Measurements from ENCODE around the gene PKNOX2.

PKNOX2 gene

DNA sequence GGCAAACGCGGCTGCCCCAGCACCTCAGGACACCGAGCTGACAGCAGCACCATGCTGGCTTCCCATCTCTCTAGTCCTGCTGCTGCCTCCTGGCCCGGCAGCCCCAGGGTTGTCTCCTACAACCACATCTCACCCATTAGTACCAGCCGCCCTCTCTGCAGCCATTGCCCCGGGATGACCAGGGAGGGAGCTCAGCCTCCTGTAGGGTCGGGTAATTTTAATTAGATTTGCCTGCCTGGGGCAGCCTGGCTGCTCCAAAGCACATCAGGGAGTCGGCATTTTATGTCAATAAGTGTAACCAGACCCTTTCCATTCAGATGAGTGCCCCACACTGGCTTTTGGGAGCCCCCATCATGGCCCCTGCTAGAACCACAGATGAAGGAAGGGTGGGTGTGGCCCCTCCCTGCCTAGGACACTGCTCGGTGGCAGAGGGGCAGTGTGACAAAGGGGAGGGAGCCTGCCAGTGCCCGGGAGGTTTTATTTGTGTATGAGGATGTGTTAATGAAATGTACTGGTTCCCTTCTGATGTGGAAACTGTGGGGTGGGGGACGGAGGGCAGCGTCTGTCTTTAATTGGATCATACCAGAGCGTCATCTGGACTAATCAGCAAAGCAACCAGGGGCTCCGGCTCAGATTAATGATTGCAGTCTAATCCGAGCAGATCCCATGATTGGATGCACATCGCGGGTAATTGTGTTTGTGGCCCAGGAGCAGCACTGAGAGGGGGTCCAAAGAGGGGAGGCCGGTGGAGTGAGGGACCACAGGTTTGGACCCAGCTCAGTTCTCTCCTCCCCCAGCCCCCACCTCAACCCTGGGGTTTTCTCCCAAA lies 206.2 kb downstream of the PKNOX2 start:
- DNase-seq, result no peak

DNA sequence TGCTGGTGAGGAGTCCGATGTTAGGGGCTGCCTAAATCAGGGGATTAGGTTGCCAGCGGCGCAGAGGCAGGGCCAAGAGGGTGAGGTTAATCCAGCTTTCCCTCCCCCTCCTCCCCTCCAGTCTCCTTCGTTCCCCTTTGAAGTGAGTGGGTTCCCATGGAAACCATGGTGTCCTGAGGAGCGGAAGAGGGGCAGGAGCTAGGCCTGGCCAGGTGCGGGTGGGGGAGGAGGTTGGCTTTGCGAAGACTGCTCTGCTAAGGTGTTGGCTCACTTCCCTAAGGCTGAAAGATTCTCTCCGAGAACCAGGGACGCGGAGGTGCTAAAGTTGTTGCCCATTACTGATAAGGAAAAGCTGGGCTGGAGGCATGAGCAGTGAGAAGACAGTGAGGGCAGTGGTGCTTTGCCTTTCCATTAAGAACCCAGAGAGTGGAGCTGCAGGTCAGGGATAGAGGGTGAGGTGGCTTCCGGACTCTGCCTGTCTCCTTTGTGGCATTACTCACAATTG lies 206.9 kb downstream of the PKNOX2 start:
- DNase-seq, result no peak

DNA sequence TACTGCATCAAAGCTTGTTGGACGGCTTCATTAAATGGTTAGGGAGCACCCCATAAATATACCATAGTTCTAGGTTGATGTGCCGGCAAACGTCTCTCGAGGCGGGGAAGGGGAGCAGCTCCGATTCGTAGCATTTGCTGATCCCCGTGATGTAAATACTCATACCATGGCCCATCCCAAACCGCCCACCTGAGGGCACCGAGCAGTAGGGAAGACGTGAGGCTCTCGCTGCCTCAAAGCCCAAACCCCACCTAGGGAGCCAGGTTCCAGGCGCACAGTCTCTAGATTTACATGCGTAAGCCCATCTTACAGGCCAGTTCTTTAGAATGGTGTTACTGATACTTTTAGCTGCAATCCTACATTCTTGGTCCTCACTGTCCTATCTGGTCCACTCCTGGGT lies 207.5 kb downstream of the PKNOX2 start:
- no peak for DNase-seq

DNA sequence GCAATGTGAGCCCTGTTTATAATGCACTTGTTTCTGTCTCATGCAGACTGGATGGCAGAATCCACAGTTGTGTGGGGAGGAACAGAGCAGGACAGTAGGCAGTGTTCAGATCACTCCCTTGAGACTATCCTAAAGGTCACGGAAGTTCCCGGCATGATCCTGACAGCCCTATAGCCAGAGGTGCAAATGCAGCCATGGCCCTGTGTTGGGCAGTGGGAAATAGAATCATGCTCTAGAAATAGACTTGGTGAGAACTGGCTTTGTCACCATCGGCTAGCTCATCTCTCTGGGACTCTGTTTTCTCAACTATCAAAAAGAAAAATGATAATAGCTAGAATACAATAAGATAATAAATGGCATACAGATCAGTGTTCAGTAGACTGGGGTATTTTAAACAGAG lies 208.4 kb downstream of the PKNOX2 start:
- DNase-seq, result no peak

DNA sequence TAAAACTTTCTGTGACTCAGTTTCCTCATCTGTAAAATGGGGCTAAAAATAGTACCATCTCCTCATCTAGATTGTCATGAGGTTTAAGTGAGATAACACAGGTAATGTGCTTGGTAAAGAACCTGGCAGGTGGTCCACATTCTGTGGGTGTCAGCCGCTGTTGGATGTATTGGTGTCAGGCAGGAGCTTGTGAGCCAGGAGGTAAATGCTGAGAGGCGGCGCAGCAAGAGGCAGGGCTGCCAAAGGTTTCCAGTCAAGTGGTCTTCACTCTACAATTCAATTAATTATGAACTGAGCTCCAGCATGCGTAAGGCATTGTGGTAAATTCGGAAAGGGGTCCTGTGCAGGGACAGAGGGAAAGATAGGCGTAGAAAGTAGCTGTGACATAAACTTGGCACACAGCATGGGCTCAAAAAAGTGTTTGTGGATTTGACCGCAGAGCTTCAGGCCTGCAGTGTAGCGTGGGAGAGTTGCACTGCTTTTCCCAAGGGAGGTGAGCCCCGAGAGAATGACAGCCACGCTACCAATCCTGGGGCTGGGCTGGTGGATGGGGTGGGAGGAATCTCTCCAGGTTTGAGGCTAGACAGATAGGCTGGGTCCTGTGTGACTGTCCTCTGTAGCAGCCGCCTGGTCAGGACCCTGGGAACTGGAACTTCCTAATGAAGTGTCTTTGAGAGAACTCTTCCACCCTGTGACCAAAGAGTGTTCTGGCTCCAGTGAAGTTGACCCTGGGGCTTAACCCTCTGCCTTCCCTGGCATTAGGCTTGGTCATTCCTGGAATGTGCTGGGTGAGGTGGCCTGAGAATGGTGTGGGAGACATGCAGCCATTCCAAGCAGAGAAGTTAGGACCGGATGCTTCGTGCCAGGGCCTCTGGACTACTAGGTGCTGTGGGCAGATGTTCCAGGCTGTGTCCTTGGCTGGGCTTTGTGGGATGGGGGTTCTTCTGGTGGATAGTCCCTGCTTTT lies 209.2 kb downstream of the PKNOX2 start:
- no peak for DNase-seq

- DNase-seq, result no peak
These were observed 209.8 kb downstream of the PKNOX2 start for GRCh38 chr11:125374398-125374797.

DNA sequence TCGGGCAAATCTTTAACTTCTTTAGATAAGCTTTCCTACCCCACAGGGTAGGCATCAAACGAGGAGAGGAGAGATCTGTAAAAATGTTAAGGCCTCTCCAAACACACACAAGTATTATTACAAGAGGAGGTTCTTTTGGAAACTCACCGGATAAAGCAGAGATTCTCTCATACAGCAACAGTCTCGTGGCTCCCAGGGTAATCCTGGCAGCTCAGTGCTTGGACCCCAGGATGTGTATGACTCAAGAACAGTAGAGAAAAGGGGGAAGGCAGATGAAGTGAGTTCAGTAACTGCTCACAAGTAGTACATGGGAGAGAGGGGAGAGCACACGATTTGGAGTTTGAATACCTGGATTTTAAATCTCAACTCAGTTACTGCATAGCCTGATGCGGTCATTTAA lies 210.6 kb downstream of the PKNOX2 start:
- no peak for DNase-seq

DNA sequence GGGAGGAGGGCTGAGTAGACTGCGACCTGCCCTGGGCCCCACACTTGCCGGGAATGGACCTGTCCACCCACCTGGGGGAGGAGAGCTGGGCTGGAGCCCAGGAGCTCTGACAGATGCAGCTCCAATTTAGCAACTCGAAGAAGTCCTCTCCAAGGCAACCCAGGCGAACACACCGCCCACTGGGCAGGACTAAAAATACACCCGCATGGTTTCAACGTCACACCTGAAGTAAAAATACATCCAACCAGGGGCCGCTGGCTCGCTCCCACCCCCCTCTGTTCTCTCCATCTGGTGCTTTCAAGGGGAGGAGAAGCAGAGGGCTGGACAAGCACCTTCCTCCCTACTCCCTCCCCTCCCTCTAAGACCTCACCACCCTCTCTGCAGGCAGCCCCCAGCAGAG lies 211.6 kb downstream of the PKNOX2 start:
- DNase-seq, result no peak

DNA sequence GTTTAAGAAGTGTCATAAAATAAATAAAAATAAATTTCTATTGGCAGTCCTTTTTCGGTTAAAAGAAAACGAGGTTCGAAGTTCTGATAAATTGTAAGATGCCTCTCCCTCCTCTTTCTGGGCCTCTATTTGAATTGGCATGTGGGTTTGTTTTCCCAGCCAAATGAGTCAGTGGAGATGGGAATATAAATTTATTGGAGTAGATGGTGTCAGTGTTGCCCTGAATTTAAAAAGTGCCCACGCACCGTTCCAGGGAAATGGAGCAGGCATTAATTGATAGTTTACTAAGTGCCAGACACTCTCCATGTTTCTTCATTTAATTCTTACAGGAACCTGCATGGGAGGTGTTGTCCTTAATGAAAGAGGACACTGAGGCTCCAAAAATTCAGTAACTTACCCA lies 212.3 kb downstream of the PKNOX2 start:
- no peak for DNase-seq

DNA sequence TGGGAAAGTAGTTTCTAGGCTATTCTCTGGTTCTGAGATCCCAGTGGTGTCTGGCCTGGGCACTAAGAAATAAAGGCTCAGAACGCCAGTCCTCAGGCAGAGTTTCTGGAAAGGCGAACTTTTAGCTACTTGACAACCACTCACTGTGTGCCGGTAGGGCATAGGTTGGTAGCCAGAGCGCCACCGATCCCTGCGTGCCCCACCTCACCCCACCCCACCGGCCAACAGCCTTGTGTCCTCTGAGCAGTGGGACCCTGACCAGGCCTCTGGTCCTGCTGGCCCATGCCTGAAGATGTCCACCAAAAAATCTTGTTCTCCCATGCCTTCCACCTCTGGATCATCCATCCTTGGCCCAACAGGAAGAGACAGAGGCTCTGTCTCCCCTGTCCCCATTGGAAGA lies 213.5 kb downstream of the PKNOX2 start:
- DNase-seq, result no peak

DNA sequence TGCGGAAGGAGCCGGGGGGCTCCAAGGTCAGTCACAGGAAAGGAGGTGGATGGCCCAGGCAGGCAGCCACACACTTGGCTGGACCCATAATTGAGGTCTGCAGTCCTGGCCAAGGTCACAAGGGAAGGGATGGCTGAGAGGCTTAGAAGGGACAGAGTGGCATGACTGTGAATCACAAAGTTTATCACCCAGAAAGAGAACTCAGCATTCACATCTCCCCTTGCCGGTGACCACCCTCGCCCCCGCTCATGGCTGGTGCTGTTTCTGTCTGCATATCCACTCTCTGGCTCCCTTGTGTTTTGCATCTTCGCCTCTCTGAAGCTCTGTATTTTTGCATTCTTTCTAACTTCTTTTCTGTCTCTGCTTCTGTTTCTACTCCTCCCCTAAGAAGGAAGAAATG lies 214.0 kb downstream of the PKNOX2 start:
- DNase-seq, result no peak

DNA sequence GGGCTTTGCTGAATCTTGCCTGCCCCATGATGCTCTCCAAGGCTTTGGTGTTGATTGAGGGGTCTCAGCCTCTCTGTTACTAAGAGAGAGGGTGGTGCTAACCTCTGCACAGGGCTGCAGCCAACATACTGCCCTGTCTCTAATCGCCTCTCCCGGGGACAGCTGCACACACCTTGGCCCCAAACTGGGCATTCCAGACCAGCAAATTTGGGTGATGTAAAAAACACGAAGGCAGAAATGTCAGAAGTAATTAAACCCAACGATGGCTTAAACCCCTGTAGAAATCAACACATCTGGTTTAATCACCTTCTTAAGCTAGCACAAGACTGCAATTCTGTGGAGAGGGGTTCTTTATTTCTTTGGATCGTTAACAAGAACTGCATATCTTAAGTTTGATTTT lies 215.0 kb downstream of the PKNOX2 start:
- DNase-seq, result no peak

DNA sequence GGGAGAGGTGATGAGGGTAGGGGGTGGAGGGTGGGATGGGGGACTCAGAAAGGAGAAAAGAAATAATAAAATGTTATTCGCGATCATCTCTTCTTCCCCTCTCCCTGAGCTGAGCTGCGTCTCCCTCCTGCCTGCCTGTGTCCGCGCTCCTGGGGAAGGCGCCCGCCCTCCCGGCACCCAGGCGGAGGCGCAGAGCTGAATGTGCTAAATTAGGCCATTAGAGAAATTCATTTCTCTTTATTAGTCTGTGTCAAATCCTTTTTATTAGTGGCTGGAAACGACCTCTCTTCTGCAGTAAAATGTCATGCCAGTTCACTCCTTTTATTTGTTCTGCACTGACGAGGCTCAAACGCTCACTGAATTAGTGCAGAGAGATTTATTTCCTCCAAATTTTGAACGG lies 215.4 kb downstream of the PKNOX2 start:
- DNase-seq, result no peak

DNA sequence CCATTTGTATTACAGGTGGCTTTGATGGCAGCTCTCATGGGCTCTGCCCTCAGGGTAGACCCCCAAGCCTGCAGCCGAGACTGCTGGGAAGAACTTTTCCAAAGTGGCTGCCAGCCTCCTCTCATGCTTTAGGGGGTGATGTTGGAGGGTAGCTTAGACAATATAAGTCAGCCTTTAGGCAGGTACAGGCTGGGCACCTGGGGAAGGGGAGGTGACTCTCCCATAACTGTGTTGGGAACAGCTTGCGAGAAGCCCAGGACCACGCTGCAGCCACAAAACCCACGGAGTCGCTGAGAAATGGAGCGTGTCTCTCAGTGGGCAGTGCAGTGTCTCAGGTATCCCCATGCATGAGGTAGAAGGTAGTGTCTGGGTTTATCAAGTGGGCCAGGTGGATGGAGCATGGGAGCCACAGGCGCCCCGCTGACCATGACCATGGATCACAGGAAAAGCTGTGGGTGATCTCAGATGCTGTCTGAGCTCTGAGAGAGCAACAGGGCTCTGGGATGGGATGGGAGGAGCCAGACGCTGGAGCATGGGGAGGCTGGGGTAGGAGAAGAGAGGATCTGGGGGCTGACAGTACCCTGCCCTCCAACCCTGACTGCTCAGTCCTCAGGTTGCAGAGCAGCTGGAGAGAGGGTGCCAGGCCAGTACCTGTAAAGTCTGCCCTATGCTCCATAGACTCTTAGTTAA lies 216.3 kb downstream of the PKNOX2 start:
- no peak for DNase-seq

- no peak for DNase-seq
These were observed 217.0 kb downstream of the PKNOX2 start for GRCh38 chr11:125381499-125382044.

DNA sequence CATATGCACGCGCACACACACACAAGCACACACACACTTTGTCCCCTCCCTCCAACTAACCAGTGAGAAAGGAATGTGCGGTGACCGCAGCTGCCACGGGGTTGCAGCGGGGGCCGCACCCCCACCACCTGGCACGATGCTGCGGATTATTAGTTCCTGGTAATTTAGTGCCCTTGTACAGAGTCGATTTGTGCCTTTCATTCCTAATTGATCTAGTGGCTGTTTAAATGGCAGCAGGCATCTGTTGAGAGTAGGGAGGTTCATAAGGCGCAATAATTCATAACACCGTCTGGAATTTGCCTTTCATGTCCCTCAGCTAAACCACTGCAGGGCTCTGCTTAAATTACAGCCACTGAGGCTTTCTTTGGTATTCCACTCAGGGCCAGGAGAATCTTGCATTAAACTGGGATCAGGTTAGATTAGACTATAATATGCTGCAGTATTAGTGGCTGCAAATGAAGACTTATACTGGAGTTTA lies 217.8 kb downstream of the PKNOX2 start:
- DNase-seq, result no peak

- no peak for DNase-seq
These were observed 218.3 kb downstream of the PKNOX2 start for GRCh38 chr11:125382822-125383221.

GRCh38 chr11:125384825-125385224 lies 220.3 kb downstream of the PKNOX2 start:
- no peak for DNase-seq

GRCh38 chr11:125387901-125388300 lies 223.3 kb downstream of the PKNOX2 start:
- DNase-seq, result no peak

DNA sequence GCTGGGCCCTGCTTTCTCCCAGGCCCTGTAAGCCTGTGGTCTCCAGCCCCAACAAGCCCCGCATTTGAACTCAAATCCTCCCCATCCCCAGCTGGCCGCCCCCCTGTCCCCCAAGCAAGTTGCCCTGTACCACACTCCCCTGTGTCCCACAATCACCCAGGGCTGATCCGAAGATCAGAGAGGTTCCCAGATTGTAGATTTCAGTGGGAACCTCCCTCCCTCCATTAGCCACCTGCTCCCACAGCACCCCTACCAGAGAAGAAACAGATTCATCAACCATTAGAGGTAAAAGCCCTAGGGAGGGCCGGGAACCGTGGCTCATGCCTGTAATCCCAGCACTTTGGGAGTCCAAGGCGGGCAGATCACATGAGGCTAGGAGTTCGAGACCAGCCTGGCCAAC lies 224.1 kb downstream of the PKNOX2 start:
- DNase-seq, result no peak

DNA sequence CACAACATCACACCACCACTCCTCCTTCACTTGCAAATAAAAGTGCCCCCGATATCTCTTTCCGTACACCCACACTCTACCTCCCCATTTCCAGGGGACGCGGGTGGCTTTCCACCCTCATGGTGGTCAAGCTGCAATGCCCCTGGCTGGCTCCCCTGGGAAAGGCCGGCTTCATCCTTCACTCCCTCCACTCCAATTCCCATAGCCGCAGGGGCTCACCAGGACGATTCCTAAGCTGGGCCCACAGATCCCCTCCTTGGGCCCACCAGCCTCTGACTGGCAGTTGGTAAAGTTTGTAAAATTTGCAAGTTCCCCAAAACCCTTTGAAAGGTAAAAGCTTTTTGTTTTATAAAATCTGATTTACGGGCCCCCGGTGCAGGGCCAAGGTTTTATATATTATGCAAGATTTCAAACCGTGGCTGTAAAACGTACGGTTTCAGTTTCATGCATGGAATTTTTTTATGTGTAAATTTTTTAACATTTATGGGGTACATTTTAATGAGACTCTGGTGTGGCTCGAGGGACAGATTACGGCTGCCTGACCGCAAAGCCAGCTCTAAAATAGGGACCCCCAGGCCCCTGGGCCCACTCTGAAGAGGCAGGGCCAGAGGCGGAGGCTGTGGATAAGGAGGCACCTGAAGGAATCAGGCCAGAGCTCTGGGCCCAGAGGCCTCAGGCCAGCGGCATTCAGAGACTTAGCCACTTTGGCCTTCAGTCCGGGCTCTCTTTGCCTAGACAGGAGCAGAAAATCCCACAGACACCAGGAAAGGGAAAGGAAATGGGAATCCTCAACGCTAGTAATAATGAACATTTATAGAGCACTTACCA lies 225.0 kb downstream of the PKNOX2 start:
- DNase-seq, result no peak

GRCh38 chr11:125390946-125391345 lies 226.4 kb downstream of the PKNOX2 start:
- no peak for DNase-seq
